Smooth muscle cell (in vitro differentiated cells): Measurements from ENCODE around the gene CD40. TPM values are rescaled to one million over a fixed set of nuclear protein-coding genes. Genes with fewer than 3 reads are reported as not detected.
A peak's percentile ranks its signal among the peaks of the same experiment; 100 is the strongest.

Experiments used
- DNase-seq: peaks from one replicate; lab custom pipeline; 2025; ENCODE audit not compliant: unreplicated experiment; lab: John Stamatoyannopoulos, UW
- H2AFZ ChIP-seq: fragments of 200-600 bp; sonication (generic); 2 replicates; pipeline ENCODE4 v1.6.0; 2016; ENCODE audit warnings: antibody characterized with exemption, low read depth, mild to moderate bottlenecking
- H3F3A ChIP-seq: fragments of 200-600 bp; sonication (generic); 2 replicates; pipeline ENCODE4 v1.6.0; 2017; ENCODE audit warnings: antibody characterized with exemption, low read depth
- H3K27ac ChIP-seq: fragments of 200-600 bp; sonication (generic); 2 replicates; pipeline ENCODE4 v1.5.1; 2016; ENCODE audit warnings: low read depth, mild to moderate bottlenecking
- H3K27me3 ChIP-seq: fragments of 200-600 bp; sonication (generic); 2 replicates; pipeline ENCODE4 v1.6.1; 2016; ENCODE audit warnings: low read depth, mild to moderate bottlenecking
- H3K36me3 ChIP-seq: fragments of 200-600 bp; sonication (generic); 2 replicates; pipeline ENCODE4 v1.5.1; 2016; ENCODE audit warnings: low read depth
- H3K4me1 ChIP-seq: fragments of 200-600 bp; sonication (generic); 2 replicates; pipeline ENCODE4 v1.5.1; 2016; ENCODE audit warnings: low read depth
- H3K4me2 ChIP-seq: fragments of 200-600 bp; sonication (generic); 2 replicates; pipeline ENCODE4 v1.6.0; 2016; ENCODE audit warnings: mild to moderate bottlenecking
- H3K4me3 ChIP-seq: fragments of 200-600 bp; sonication (generic); 2 replicates; pipeline ENCODE4 v1.5.1; 2016; ENCODE audit warnings: mild to moderate bottlenecking
- H3K79me2 ChIP-seq: fragments of 200-600 bp; sonication (generic); 2 replicates; pipeline ENCODE4 v1.6.0; 2016; ENCODE audit warnings: low read depth, mild to moderate bottlenecking
- H3K9ac ChIP-seq: fragments of 200-600 bp; sonication (generic); 2 replicates; pipeline ENCODE4 v1.6.0; 2016; ENCODE audit warnings: low read depth
- H3K9me3 ChIP-seq: fragments of 200-600 bp; sonication (generic); replicated peaks from 2 replicates; pipeline ENCODE4 v1.5.1; 2016; ENCODE audit warnings: low read depth
- H4K20me1 ChIP-seq: fragments of 200-600 bp; sonication (generic); 2 replicates; pipeline ENCODE4 v1.6.0; 2016; ENCODE audit warnings: low read depth
- CTCF ChIP-seq: fragments of 200-600 bp; sonication (generic); IDR thresholded peaks from 2 replicates; pipeline ENCODE4 v1.5.1; 2017; ENCODE audit warnings: borderline replicate concordance, mild to moderate bottlenecking, antibody characterized with exemption; ENCODE audit not compliant: insufficient read depth, poor library complexity, severe bottlenecking
- WGBS: methylation state at CpG from one replicate; pipeline ENCODE4 v1.1.7; 2016; ENCODE audit warnings: low lambda C conversion rate; 5-methylcytosine and 5-hydroxymethylcytosine counted together
- polyA plus RNA-seq: library from polyadenylated mRNA; unstranded; fragments of >200 nt; fragmentation: Nextera tagmentation; extraction: Ambion mirVana; gene quantifications from 2 replicates; pipeline ENCODE4 v1.2.1, GENCODE V29; 2016
- total RNA-seq: library from RNA; depleted of rRNA; stranded (reverse); fragments of >200 nt; gene quantifications from 2 replicates; pipeline ENCODE4 v1.2.3, GENCODE V29; 2014

CD40 gene
- total and polyA plus RNA-seq, 2 experiments from 2014 or later, result 13.8 to 27.4 TPM

GRCh38 chr20:46122071-46122470 is 4.0 kb downstream of the CD40 start:
- peak overlapping the region; percentile 20 for H3K4me2 ChIP-seq
- H3K36me3 ChIP-seq, result no peaks in the 10 kb centered on the region
- no peak overlapping the region for H3K9ac ChIP-seq
- H2AFZ ChIP-seq, result no peak overlapping the region
- H3K4me1 ChIP-seq, result no peaks in the 10 kb centered on the region
- H3K27me3 ChIP-seq, result no peaks in the 10 kb centered on the region
- no peaks in the 10 kb centered on the region for H3K9me3 ChIP-seq
- H3K27ac ChIP-seq, result no peak overlapping the region
- no peaks in the 10 kb centered on the region for H3K79me2 ChIP-seq
- peaks cover 6% of the 10 kb centered on the region for H4K20me1 ChIP-seq
- no peak overlapping the region for H3K4me3 ChIP-seq
- peaks cover 5% of the 10 kb centered on the region for H3F3A ChIP-seq
- 49% methylated on average over 11 of the region's 11 CpGs for WGBS
- DNase-seq, result no peak
- TF ChIP-seq CTCF, result no peak

DNA sequence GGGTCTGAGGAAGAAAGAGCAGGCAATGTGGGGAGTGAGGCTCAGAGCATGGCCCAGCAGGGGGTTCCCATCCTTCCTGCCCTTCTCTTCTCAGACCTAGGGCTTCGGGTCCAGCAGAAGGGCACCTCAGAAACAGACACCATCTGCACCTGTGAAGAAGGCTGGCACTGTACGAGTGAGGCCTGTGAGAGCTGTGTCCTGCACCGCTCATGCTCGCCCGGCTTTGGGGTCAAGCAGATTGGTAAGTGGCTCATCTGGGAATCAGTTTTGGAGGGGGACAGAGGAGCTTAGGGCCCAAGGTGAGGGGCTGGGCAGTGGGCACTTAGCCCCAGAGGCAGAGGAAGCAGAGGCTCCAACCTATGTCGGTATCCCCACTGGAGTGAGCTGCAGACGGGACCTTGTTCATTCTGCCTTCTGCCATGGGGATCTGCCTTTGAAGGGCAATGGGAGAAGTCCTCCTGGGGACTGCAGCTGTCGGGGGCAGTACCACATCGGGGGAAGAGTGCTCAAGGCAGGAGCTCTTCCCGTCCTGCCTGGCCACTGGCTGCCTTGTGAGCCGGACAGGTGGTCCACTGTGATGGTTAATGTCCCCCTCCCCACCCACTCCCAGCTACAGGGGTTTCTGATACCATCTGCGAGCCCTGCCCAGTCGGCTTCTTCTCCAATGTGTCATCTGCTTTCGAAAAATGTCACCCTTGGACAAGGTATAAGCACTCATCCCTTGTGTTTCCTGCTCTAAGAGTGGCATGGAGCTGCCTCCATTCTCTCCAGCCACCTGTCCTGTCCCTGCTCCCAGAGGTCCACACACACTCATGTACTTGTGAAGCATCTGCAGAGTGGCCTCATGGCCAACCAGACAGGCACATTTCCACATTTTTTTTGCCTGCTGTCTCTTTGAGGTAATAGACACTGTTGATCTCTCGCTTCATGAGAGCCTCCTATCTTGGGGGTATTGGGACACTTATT is 4.7 kb downstream of the CD40 start:
- WGBS, result 92% methylated on average over 15 of the region's 15 CpGs
- Histone ChIP-seq H3K4me2 (no peak overlapping the region), H3F3A (peaks cover 5% of the 10 kb centered on the region), H2AFZ (no peak overlapping the region), H3K4me3 (no peak overlapping the region), H3K27me3 (no peaks in the 10 kb centered on the region), H3K9ac (no peak overlapping the region), H3K9me3 (no peaks in the 10 kb centered on the region), H3K4me1 (no peaks in the 10 kb centered on the region), H3K79me2 (no peaks in the 10 kb centered on the region), H3K36me3 (no peaks in the 10 kb centered on the region), H3K27ac (no peak overlapping the region), H4K20me1 (peaks cover 6% of the 10 kb centered on the region)
- DNase-seq, result no peak
- TF ChIP-seq CTCF, result no peak

GRCh38 chr20:46123482-46124245 is 5.5 kb downstream of the CD40 start:
- Histone ChIP-seq H4K20me1 (peaks cover 6% of the 10 kb centered on the region), H3K9ac (no peak overlapping the region), H3K27ac (no peak overlapping the region), H3K4me1 (no peaks in the 10 kb centered on the region), H3K27me3 (no peaks in the 10 kb centered on the region), H3K4me2 (no peak overlapping the region), H2AFZ (no peak overlapping the region), H3K79me2 (no peaks in the 10 kb centered on the region), H3K4me3 (no peak overlapping the region), H3F3A (peaks cover 5% of the 10 kb centered on the region), H3K9me3 (no peaks in the 10 kb centered on the region), H3K36me3 (no peaks in the 10 kb centered on the region)
- TF ChIP-seq CTCF, result no peak
- WGBS, result 95% methylated on average over 11 of the region's 11 CpGs
- no peak for DNase-seq
